IPS-20b (cell line): ENCODE measurements around the gene TRIML2.
A peak's percentile ranks its signal among the peaks of the same experiment; 100 is the strongest.

Source experiments
- H3K27ac ChIP-seq: one replicate; pipeline ENCODE4 v1.5.1; 2013; ENCODE audit warnings: low read length
- H3K27me3 ChIP-seq: 2 replicates; pipeline ENCODE4 v1.6.1; 2013; ENCODE audit warnings: mild to moderate bottlenecking, low read length, inconsistent platforms; ENCODE audit not compliant: insufficient read depth
- H3K36me3 ChIP-seq: 2 replicates; pipeline ENCODE4 v1.6.1; 2013; ENCODE audit warnings: low read depth, mild to moderate bottlenecking, inconsistent platforms, low read length, moderate library complexity; ENCODE audit not compliant: insufficient read depth
- H3K4me1 ChIP-seq: 2 replicates; pipeline ENCODE4 v1.6.1; 2013; ENCODE audit warnings: mild to moderate bottlenecking, control low read depth, inconsistent platforms, low read length, moderate library complexity; ENCODE audit not compliant: insufficient read depth
- H3K4me3 ChIP-seq: 2 replicates; pipeline ENCODE4 v1.5.1; 2013; ENCODE audit warnings: mild to moderate bottlenecking, low read length, inconsistent platforms
- H3K9ac ChIP-seq: 2 replicates; pipeline ENCODE4 v1.6.1; 2013; ENCODE audit warnings: low read depth, mild to moderate bottlenecking, inconsistent platforms, low read length, moderate library complexity
- H3K9me3 ChIP-seq: 2 replicates; pipeline ENCODE4 v1.6.1; 2013; ENCODE audit warnings: mild to moderate bottlenecking, low read depth, low read length, inconsistent platforms; ENCODE audit not compliant: insufficient read depth

TRIML2 gene

GRCh38 chr4:188132232-188132631 lies 22.8 kb upstream of the TRIML2 start:
- Histone ChIP-seq H3K9me3 (no peaks in the 10 kb centered on the region), H3K4me1 (no peaks in the 10 kb centered on the region; the same call in 1 of the 2 replicates), H3K4me3 (no peak overlapping the region), H3K9ac (no peak overlapping the region), H3K36me3 (no peaks in the 10 kb centered on the region), H3K27me3 (no peaks in the 10 kb centered on the region), H3K27ac (no peak overlapping the region)

- Histone ChIP-seq H3K36me3 (no peaks in the 10 kb centered on the region), H3K27ac (no peak overlapping the region), H3K9me3 (no peaks in the 10 kb centered on the region), H3K9ac (no peak overlapping the region), H3K4me3 (no peak overlapping the region), H3K27me3 (no peaks in the 10 kb centered on the region), H3K4me1 (no peaks in the 10 kb centered on the region; the same call in 1 of the 2 replicates)
Observed at GRCh38 chr4:188130355-188130754, 21.0 kb upstream of the TRIML2 start.

- no peaks in the 10 kb centered on the region for H3K27me3 ChIP-seq
- H3K9ac ChIP-seq, result no peak overlapping the region
Observed at GRCh38 chr4:188127214-188127874, 17.9 kb upstream of the TRIML2 start.

GRCh38 chr4:188121530-188121929 lies 12.1 kb upstream of the TRIML2 start:
- Histone ChIP-seq H3K27ac (peak overlapping the region; percentile 1), H3K4me3 (no peak overlapping the region; the same call in 1 of the 2 replicates), H3K36me3 (no peaks in the 10 kb centered on the region), H3K4me1 (peaks cover 11% of the 10 kb centered on the region; the same call in 1 of the 2 replicates), H3K9me3 (no peaks in the 10 kb centered on the region), H3K27me3 (no peaks in the 10 kb centered on the region), H3K9ac (peak overlapping the region; percentile 7; the same call in 1 of the 2 replicates)

More at GRCh38 chr4:188127214-188127874, 17.9 kb upstream of the TRIML2 start:
- Histone ChIP-seq H3K4me3 (no peak overlapping the region), H3K36me3 (no peaks in the 10 kb centered on the region), H3K4me1 (peaks cover 3% of the 10 kb centered on the region), H3K9me3 (no peaks in the 10 kb centered on the region), H3K27ac (no peak overlapping the region)

GRCh38 chr4:188117631-188118324 lies 8.4 kb upstream of the TRIML2 start:
- peaks cover 11% of the 10 kb centered on the region; the same call in 1 of the 2 replicates for H3K4me1 ChIP-seq
- H3K36me3 ChIP-seq, result no peaks in the 10 kb centered on the region
- H3K27ac ChIP-seq, result no peak overlapping the region
- no peaks in the 10 kb centered on the region for H3K9me3 ChIP-seq
- H3K27me3 ChIP-seq, result no peaks in the 10 kb centered on the region
- no peak overlapping the region for H3K9ac ChIP-seq
- no peak overlapping the region for H3K4me3 ChIP-seq

- Histone ChIP-seq H3K4me3 (no peak overlapping the region), H3K27ac (no peak overlapping the region), H3K4me1 (peaks cover 16% of the 10 kb centered on the region; the same call in 1 of the 2 replicates), H3K9ac (no peak overlapping the region), H3K36me3 (no peaks in the 10 kb centered on the region), H3K27me3 (no peaks in the 10 kb centered on the region), H3K9me3 (no peaks in the 10 kb centered on the region)
Observed at GRCh38 chr4:188113156-188113555, 3.8 kb upstream of the TRIML2 start.

GRCh38 chr4:188111955-188112354 lies 2.6 kb upstream of the TRIML2 start:
- H3K9ac ChIP-seq, result no peak overlapping the region
- peaks cover 27% of the 10 kb centered on the region; the same call in 1 of the 2 replicates for H3K4me1 ChIP-seq
- H3K27ac ChIP-seq, result no peak overlapping the region
- H3K9me3 ChIP-seq, result no peaks in the 10 kb centered on the region
- no peaks in the 10 kb centered on the region for H3K36me3 ChIP-seq
- no peak overlapping the region for H3K4me3 ChIP-seq
- no peaks in the 10 kb centered on the region for H3K27me3 ChIP-seq

- no peak overlapping the region for H3K4me3 ChIP-seq
- no peak overlapping the region for H3K27ac ChIP-seq
- H3K9me3 ChIP-seq, result no peaks in the 10 kb centered on the region
- H3K9ac ChIP-seq, result no peak overlapping the region
- no peaks in the 10 kb centered on the region for H3K27me3 ChIP-seq
- H3K36me3 ChIP-seq, result no peaks in the 10 kb centered on the region
- peaks cover 27% of the 10 kb centered on the region; the same call in 1 of the 2 replicates for H3K4me1 ChIP-seq
Observed at GRCh38 chr4:188110741-188111471, 1.5 kb upstream of the TRIML2 start.

GRCh38 chr4:188110036-188110435 lies 633 bp upstream of the TRIML2 start:
- H3K9ac ChIP-seq, result peak overlapping the region; percentile 88
- H3K9me3 ChIP-seq, result no peaks in the 10 kb centered on the region
- H3K27ac ChIP-seq, result peak overlapping the region; percentile 99
- peaks cover 27% of the 10 kb centered on the region; the same call in 1 of the 2 replicates for H3K4me1 ChIP-seq
- peak overlapping the region; percentile 71; the same call in 1 of the 2 replicates for H3K4me3 ChIP-seq
- H3K27me3 ChIP-seq, result no peaks in the 10 kb centered on the region
- peaks cover 7% of the 10 kb centered on the region for H3K36me3 ChIP-seq

GRCh38 chr4:188107931-188108843 lies 1.2 kb downstream of the TRIML2 start:
- no peaks in the 10 kb centered on the region for H3K27me3 ChIP-seq
- H3K27ac ChIP-seq, result peak overlapping the region; percentile 99
- H3K36me3 ChIP-seq, result peaks cover 26% of the 10 kb centered on the region
- H3K4me3 ChIP-seq, result peak overlapping the region; percentile 71
- no peaks in the 10 kb centered on the region for H3K9me3 ChIP-seq
- peaks cover 27% of the 10 kb centered on the region; the same call in 1 of the 2 replicates for H3K4me1 ChIP-seq
- peak overlapping the region; percentile 88 for H3K9ac ChIP-seq

GRCh38 chr4:188106454-188106853 lies 2.9 kb downstream of the TRIML2 start:
- Histone ChIP-seq H3K4me1 (peaks cover 27% of the 10 kb centered on the region; the same call in 1 of the 2 replicates), H3K36me3 (peaks cover 34% of the 10 kb centered on the region), H3K9ac (no peak overlapping the region), H3K27me3 (no peaks in the 10 kb centered on the region), H3K27ac (peak overlapping the region; percentile 49), H3K9me3 (no peaks in the 10 kb centered on the region), H3K4me3 (no peak overlapping the region)
